OCI-M2 (cell line): ENCODE measurements around the gene OCA2.
"Not testable (repeated sequence)": the region's sequence is repeated elsewhere in the genome, so short reads cannot be mapped to it uniquely, and the experiment has no call there.

Source experiments
- DNase-seq: peaks from one replicate; lab custom pipeline; 2025; ENCODE audit not compliant: unreplicated experiment; lab: John Stamatoyannopoulos, UW

Gene OCA2

DNA sequence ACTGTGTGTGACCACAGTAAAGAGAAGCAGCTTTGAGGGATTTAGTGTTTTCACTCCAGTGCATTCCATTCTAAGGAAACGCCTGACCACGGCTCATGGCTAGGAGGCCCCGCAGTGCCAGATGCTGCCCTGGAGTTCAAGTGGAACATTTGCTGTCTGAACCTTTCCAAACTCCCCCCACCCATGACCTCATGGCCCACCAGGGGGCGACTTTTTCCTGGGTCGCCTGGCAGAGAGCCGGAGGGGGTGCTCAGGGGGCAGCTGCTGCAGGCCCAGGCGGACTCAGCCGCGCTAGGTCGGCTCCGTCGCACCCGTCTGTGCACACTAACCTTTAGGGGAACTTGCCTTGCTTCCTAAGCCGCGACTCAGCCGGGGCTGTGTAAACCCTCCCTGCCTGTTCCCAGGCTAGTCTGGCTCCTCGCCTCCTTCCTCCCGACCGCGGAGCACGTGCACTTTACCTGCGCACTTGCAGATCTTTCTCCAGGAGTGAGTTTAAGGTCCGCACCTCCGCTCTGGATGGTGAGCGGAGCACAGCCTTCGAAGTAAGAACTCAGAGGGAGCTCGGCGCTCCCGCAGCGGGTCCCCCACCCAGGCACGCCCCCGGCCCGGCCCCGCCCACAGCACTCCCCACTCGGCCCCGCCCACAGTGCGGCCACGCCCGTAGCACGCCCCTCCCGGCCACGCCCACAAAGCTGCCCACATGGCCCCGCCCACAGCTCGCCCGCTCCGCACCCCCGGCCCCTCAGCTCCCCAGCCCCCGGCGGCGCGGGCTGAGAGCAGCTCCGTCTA, at the start of gene OCA2:
Gene OCA2, minus strand, starts transcription at position 550 of the 789 bp plus-strand sequence. CDS start 17,441 bp downstream, outside the sequence.
- DNase-seq: peak; percentile 38

DNA sequence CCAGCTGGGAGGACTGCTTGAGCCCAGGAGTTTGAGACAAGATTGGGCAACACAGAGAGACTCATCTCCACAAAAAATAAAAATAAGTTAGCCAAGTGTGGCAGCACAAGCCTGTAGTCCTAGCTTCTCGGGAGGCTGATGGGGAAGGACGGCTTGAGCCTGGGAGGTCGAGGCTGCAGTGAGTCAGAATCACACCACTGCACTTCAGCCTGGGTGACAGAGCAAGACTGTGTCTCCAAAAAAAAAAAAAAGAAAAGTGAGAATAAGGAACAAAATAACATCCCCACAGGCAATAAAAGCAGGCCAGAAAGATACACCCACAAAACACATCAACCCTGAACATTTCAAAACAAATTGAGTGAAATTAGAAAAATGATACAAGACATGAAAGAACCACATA, 48.7 kb upstream of the OCA2 start:
- DNase-seq: no peak

DNA sequence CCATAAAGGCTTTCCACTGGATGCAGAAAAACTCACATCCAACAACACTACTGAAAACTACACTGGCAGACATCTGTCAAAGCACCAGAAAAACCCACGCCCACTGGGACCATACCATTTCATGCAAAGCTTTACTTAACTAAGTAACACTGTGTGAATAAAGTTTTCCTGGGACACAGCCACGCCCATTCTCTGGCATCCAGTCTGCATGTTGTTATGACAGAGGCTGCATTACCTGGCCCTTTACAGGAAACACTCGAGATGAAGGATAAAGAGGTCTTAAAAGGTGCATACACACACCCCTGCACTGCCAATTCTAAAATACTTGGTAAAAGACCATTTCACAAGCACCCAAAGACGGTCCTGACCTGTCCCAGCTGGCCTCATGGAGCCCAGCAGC, 46.3 kb upstream of the OCA2 start:
- not testable (repeated sequence) for DNase-seq

DNA sequence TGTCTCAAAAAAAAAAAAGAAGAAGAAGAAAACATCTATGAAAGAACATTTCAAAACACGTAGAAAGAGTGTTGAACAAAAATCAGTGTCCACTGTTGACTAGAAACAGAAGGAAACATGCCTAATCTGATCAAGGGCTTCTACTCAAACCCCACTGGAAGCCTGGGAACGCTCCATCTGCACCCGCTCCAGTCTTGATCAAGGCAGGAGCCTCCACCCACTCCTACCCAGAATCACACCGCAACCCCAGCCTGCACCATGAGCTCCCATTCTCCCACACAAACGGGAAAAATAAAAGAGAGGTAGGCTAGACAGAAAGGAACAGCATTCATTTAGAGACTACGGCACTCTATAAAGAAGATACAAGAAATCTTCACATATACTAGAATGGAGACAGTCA, 40.9 kb upstream of the OCA2 start:
- DNase-seq: no peak

DNA sequence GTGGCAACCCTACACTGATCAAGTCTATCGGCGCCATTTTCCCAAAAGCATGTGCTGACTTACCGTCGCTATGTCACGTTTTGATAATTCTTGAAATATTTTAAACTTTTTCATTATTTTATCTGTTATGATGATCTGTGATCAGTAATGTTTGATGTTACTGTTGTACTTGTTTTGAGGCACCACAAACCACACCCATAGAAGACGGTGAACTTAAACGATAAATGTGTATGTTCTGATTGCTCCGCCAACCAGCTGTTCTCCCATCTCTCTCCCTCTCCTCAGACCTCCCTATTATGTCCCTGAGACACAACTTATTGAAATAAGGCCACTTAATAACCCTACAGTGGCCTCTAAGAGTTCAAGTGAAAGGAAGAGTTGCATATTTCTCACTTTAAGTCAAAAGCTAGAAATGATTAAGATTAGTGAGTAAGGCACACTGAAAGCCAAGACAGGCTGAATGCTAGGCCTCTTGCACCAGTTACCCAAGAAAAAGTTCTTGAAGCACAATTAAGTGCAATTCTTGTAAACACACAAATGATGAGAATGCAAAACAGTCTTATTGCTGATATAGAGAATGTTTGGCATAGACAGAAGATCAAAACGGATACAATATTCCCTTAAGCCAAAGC, 38.4 kb upstream of the OCA2 start:
- DNase-seq: not testable (repeated sequence)

DNA sequence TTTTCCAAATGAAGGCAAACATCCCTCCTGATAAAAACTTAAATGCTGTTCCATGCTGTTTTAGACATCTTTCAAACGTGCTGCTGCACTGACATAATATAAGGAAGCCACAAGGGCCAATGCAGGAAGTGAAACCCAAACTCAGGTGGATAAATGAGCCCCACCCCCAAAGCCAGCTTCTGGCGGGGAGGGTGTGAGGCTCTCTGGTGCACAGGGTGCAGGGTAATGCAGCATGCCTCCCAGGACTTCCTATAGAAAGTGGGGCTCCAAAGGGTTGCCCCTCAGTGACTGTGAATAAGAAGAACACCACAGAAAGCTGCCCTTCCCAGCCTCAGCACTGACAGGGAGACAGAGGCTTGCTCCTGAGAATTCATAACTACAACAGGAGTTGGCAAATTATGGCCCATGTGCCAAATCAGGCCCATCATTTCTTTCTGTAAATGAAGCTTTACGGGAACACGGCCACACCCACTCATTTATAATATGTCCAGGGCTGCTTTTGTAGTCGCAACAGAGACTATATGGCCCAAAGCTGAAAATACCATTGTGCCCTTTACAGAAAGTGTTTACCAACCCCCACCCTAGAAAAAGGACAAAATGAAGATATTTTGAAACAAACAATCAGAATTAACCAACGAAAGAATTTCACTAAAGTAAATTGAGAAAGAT, 37.3 kb upstream of the OCA2 start:
- DNase-seq: not testable (repeated sequence)

DNA sequence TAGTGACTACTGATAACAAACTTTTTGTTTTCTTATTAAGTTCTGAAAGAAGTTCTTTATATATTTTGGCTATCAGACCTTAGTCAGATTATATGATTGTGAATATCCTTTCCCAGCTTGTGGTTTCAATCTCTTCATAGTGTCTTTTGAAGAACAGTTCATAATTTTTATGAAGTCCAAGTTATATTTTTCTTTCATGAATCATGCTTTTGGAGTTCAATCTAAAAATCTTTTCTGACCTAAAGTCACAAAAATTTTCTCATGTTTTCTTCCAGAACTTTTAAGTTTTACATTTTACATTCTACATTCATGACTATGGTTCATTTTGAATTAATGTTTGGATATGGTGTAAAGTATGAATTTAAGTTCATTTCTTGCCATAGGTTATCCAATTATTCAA, 34.2 kb upstream of the OCA2 start:
- no peak for DNase-seq

DNA sequence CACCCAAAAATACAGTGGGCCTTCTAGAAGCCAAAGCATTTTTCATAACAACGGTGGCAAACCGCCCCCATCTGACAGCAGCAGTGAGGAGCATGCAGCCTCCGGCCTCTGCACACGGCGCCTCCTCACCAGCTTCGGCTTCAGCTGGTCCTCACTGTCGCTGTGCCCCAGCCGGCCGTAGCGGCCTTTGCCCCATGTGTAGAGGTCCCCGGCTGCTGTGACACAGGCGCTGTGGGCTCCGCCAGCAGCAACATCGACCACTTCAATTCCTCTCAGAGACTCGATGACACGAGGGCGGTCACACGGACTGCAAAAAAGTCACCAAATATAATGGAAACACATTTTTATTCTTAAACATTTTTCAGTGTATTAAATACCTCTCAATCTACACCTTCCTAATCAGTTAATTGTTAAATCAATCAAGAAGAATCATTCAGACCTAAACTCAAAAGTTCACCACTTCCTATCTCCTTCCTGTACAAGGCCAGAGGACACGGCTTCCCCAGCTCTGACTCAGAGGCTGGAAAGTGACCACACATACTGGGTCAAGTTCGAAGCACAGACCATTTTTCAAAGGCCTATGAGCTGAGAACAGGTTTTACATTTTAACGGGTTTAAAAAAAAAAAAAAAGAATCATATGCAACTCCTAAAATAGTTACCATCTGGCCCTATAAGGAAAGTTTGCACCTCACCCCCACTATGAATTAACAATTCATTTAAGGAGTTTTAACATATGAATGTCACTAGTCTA, 33.6 kb upstream of the OCA2 start:
- no peak for DNase-seq

DNA sequence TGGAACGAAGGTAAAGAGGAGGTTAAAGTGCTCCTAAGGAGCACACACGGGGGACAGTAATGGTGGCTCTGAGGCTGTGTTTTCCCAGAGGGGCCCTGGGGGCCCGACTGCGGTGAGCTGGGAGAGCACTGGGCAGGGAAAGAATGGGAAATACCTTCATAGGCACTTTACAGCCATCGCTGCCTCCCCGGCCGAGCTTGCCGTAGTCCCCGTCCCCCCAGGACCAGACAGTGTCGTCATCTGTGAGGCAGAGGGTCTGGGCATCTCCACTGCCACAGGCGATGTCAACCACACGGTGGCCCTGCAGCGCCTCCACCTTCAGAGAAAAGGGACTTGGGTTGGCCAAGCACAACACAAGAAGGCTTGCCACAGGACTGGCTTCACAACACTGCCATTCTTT, 32.8 kb upstream of the OCA2 start:
- DNase-seq: no peak

DNA sequence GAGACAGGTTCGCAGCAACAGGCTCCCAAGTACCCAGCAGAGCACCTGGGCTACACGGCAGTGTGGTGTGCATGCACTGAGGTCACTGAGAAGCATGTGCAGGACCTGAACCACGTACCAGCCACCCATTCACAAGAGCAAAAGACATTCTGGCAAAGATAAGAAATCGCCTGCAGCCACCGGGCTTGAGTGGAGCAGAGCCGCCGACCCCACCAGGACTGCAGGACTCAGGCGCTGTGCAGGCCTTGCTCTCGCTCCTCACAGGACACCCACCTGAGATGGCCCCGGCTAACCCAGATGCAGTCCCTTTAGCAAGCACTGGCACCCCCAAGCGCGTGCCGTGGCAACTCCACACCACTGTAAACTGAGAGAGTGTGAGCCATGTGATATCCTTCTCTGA, 32.3 kb upstream of the OCA2 start:
- no peak for DNase-seq

DNA sequence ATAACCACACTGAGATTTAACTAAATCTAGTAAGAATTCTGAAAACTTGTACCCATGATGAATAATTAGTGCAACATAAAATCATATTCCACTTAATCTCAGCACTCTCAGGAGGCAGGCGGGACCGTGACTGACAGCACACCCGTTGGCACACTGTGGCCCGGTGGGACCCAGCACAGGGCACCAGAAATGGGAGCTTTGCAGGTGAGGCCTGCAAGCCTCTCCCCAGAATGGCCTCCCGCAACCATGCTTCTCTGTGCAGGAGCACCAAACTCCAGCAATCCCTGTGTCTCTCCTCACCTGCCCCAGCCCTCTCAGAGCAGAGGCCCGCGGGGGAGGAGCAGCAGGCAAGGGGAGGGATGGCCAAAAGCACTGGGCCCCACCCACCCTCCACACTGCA, 31.5 kb upstream of the OCA2 start:
- DNase-seq: no peak

DNA sequence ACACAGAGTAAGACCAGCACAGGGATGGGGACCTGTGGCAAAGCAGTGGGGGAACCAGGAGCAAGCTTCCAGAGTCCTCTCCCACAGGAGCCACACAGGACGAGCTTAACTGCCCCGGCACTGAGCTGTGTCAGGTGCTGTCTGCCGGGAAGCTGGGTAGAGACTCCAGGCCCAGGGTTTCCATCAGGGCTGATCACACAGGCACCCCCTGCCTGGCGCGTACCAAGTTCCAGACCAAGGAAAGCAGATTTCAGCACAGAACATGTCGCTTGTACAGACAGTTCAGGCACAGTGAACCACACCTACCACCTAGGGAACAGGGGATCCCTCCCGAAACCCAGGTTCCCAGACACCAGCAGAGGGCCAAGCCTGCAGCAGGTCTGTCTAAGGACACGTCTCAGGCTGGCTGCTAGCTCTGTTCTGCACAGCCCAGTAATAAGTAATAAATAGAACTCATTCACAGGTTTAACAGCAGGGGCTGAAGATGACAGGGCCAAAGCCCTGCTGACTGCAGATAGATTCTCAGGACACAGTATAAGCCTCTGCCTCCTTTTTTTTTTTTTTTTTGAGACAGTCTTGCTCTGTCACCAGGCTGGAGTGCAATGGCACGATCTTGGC, 30.2 kb upstream of the OCA2 start:
- DNase-seq: no peak

DNA sequence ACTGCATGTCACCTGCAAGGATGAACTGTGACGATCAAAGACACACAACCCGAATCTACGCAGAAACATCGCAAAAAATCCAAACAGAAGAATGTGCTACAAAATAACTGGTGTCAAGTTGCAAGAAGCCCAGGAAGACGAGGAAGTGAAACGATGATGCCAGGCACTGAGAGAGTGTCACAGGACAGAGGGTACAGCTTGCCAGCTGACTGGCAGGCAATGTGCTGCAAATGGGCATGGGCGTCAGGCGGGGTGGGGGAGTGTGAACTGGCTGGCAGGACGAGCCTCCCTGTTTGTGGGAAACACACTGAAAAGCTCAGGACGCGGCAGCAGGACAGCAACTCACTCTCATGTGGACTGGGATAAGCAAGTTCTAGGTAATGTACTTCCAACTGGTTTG, 28.9 kb upstream of the OCA2 start:
- no peak for DNase-seq

DNA sequence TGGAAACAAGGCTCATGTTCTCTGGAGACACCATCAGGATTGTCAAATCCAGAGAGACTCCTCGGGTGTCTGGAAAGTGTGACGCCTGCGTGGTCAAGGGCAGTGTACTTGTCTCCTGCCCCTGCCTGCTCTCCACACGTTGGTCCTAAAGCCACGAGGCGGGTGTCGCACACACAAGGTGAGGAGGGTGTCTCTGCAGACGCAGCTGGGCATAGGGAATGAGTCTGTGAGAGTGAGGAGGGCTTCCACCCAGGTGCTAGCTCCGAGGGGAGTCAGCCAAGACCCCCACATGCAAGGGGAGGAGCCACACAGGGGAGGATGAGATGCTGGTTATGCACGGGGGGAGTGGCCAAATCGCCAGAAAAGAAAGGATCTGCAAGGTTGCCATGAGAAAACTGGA, 27.9 kb upstream of the OCA2 start:
- DNase-seq: no peak

DNA sequence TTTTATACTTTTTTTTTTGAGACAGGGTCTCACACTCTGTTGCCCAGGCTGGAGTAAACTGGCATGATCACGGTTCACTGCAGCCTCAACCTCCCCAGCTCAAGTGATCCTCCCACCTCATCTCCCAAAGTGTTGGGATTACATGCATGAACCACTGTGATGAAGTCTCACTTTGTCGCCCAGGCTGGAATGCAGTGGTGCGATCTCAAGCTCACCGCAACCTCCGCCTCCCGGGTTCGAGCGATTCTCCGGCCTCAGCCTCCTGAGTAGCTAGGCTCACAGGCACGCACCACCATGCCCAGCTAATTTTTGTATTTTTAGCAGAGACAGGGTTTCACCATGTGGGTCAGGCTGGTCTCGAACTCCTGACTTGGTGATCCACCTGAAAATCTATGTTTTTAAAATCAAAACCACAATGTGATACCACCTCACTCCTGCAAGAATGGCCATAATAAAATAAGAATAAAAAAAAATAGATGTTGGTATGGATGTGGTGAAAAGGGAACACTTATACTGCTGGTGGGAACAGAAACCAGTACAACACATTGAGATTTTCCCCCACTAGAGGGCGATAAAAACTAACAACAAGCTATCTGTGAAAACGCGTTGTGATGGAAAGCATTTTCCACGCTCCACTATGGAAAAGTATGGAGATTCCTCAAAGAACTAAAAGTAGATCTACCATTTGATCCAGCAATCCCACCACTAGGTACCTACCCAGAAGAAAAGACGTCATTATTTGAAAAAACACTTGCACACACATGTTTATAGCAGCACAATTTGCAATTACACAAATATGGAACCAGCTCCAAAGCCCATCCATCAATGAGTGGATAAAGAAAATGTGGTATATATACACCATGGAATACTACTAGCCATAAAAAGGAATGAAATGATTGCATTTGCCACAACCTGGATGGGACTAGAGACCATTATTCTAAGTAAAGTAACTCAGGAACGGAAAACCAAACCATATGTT, 26.8 kb upstream of the OCA2 start:
- peak; percentile 2 for DNase-seq

DNA sequence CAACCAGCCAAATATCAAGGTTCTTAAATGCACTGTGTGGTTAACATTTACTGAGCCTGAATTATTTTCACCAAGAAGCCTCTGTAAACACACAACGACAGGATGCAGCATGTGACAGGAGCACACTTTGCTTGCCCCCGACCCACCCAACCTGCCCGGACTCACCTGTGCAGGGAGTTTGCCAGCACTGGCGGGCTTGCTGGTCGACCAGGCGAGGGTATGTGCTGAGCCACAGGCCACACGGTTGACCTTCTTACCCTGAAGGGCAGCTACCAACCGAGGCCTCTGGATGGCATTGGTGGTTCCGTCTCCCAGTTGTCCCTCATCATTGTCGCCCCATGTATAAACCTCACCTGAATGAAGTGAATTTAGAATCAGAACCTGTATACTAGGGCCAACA, 25.7 kb upstream of the OCA2 start:
- DNase-seq: no peak

DNA sequence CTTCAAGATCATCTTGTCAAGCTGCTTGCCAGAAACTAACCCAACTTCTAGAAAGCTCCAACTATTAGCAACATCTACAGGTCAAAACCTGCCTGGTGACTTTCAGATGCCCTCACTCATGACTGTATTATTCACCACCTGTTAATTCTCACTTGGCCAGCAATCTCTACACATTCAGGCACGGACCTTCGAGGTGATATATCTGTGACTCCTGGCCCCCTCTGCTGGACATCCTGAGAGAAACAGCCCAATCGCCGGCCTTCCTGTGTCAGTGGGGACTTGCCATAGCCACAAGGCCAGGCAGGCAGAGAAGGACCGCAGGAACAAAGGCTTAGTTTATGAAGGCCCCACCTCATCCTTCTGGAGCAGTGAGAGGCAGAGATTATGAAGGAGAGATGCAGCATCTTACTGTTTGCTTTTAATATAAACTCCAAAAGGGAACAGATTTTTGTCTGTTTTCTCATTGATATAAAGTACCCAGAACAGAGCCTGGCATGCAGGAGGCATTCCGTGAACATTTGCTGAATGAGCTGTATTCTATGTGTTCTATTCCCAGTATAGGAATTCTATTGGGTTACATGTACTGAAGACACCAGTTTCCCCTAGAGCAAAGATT, 24.4 kb upstream of the OCA2 start:
- no peak for DNase-seq

DNA sequence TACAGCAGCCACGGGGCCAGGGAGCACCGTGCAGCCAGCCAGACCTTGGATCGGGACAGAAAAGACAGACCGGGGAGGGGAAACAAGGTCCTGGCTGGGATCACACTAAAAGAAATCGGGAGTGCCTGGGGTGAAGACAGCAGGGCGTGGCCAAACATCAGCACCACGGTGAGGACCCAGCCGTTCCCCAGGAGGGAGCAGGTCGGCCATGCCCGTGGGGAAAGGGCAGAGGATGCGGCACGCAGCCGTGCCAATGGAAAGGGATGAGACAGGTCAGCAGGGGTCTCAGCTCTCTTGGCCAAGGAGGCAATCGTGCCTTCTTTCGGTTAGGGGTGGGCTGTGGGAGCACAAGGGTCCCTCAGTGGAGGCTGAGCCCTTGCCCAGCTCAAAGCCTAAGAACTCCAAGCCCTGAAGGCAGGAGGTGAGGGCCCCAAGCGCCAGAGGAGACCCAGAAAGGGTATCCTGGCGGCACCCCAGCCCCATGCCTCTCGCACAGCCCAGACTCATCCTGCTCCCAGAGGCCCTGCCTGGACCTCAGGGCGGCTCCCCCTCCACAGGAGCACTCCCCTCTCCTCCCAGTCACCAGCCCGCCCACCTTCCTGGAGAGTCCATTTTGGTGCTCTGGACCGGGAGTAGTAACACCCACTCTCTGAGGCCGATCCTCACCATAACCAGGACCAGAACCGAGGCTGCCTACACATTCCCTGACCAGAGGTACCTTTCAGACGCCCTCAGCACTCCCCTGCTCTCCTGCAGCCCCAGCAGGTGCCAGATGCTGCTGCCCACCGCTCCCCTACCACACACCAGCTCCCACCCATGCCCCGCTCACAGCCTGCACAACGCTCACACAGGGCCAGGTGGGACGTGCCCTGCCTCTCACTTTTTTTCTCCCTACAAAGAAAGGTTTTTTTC, 23.2 kb upstream of the OCA2 start:
- DNase-seq: no peak
